Neural crest cell (in vitro differentiated cells): ENCODE data around the gene ALCAM. TPM values are rescaled to one million over a fixed set of nuclear protein-coding genes. Genes with fewer than 3 reads are reported as not detected.

Source experiments
- DNase-seq: peaks from one replicate; pipeline ENCODE4 v3.0.0; 2021; ENCODE audit warnings: low read depth, mixed read lengths, low spot score
- H3K27ac Mint-ChIP-seq: one replicate; pipeline ENCODE4 v1.8.0; 2021; ENCODE audit warnings: mild to moderate bottlenecking, mixed read lengths; ENCODE audit not compliant: unreplicated experiment
- H3K27me3 Mint-ChIP-seq: 2 replicates; pipeline ENCODE4 v1.8.0; 2021; ENCODE audit warnings: low read depth, mild to moderate bottlenecking, mixed read lengths
- H3K36me3 Mint-ChIP-seq: 2 replicates; pipeline ENCODE4 v1.8.0; 2021; ENCODE audit warnings: low read depth, mild to moderate bottlenecking, mixed read lengths
- H3K4me1 Mint-ChIP-seq: 2 replicates; pipeline ENCODE4 v1.8.0; 2021; ENCODE audit warnings: mixed read lengths
- H3K4me3 Mint-ChIP-seq: one replicate; pipeline ENCODE4 v1.8.0; 2021; ENCODE audit warnings: mild to moderate bottlenecking, mixed read lengths
- H3K9me3 Mint-ChIP-seq: 2 replicates; pipeline ENCODE4 v1.8.0; 2021; ENCODE audit warnings: mixed read lengths
- total RNA-seq: library from RNA; stranded (reverse); gene quantifications from 2 replicates; pipeline ENCODE4 v1.2.1, GENCODE V29; 2021
- TF ChIP-seq, protein P1 (sequence below): fragments of 200-600 bp; sonication (generic); conservative IDR thresholded peaks from 2 replicates; pipeline ENCODE4 v1.5.0; 2021; ENCODE audit warnings: antibody characterized with exemption, mild to moderate bottlenecking

ALCAM gene
- total RNA-seq, 1 donor from 2014 or later = 8.7 TPM

DNA sequence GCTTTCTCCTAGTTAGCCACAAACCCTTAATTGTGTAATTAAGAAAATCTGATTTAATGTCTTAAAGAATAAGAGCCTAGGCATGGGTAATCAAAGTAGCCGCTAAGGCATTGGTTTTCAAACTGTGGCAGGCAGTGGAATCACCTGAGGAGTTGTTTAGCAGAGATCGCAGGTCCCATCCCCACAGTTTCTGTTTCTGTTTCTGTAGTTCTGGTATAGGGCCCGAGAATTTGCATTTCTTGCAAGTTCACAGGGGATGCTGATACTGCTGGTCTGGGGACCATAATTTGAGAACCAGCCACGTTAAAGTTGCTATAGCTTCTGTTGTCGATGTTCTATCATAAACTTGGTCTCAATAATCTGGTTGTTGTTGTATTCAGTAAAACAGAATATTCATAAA is 204.3 kb downstream of the ALCAM start:
- Mint-ChIP-seq H3K4me1 (no peaks in the 10 kb centered on the region), H3K9me3 (no peaks in the 10 kb centered on the region), H3K27me3 (no peaks in the 10 kb centered on the region), H3K36me3 (no peaks in the 10 kb centered on the region), H3K4me3 (no peak overlapping the region), H3K27ac (no peak overlapping the region)
- TF ChIP-seq, protein P1, sequence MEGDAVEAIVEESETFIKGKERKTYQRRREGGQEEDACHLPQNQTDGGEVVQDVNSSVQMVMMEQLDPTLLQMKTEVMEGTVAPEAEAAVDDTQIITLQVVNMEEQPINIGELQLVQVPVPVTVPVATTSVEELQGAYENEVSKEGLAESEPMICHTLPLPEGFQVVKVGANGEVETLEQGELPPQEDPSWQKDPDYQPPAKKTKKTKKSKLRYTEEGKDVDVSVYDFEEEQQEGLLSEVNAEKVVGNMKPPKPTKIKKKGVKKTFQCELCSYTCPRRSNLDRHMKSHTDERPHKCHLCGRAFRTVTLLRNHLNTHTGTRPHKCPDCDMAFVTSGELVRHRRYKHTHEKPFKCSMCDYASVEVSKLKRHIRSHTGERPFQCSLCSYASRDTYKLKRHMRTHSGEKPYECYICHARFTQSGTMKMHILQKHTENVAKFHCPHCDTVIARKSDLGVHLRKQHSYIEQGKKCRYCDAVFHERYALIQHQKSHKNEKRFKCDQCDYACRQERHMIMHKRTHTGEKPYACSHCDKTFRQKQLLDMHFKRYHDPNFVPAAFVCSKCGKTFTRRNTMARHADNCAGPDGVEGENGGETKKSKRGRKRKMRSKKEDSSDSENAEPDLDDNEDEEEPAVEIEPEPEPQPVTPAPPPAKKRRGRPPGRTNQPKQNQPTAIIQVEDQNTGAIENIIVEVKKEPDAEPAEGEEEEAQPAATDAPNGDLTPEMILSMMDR = no peak
- DNase-seq = no peak

DNA sequence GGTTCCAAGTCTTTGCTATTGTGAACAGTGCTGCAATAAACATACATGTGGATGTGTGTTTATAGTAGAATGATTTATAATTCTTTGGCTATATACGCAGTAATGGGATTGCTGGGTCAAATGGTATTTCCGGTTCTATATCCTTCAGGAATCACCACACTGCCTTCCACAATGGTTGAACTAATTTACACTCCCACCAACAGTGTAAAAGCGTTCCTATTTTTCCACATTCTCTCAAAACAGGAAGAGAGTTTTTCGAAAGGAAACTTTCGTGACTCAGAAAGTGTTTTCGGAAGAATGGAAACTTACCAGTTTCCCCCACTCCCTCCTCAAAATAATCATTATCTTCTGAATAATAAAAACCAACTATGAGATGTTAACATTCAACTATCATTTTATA is 205.8 kb downstream of the ALCAM start:
- Mint-ChIP-seq H3K27ac (no peak overlapping the region), H3K9me3 (no peaks in the 10 kb centered on the region), H3K4me3 (no peak overlapping the region), H3K4me1 (no peaks in the 10 kb centered on the region), H3K27me3 (no peaks in the 10 kb centered on the region), H3K36me3 (no peaks in the 10 kb centered on the region)
- TF ChIP-seq, protein P1 = no peak
- DNase-seq = no peak

DNA sequence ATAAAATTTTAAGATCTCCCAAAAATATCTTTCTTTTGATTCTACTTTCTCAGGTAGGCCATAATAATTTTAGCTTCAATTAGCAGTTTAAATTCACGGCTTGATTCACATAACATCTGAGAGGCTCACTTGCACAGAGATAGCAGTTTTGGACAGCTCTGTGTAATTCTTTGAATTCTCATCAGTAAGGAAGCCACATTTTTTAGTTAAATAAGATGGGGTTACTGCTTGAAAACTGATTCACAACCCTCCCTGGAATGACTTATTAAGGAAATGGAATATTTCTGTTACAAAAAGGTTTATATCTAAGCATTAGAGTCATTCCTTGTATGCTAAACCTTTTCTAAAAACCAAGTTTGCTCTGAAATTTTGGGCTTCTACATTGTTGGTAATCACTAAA is 212.7 kb downstream of the ALCAM start:
- H3K4me1 Mint-ChIP-seq = no peaks in the 10 kb centered on the region
- H3K9me3 Mint-ChIP-seq = peaks cover 3% of the 10 kb centered on the region
- DNase-seq = no peak
- TF ChIP-seq, protein P1 = no peak
- H3K36me3 Mint-ChIP-seq = no peaks in the 10 kb centered on the region
- no peak overlapping the region for H3K27ac Mint-ChIP-seq
- H3K4me3 Mint-ChIP-seq = no peak overlapping the region
- no peaks in the 10 kb centered on the region for H3K27me3 Mint-ChIP-seq

DNA sequence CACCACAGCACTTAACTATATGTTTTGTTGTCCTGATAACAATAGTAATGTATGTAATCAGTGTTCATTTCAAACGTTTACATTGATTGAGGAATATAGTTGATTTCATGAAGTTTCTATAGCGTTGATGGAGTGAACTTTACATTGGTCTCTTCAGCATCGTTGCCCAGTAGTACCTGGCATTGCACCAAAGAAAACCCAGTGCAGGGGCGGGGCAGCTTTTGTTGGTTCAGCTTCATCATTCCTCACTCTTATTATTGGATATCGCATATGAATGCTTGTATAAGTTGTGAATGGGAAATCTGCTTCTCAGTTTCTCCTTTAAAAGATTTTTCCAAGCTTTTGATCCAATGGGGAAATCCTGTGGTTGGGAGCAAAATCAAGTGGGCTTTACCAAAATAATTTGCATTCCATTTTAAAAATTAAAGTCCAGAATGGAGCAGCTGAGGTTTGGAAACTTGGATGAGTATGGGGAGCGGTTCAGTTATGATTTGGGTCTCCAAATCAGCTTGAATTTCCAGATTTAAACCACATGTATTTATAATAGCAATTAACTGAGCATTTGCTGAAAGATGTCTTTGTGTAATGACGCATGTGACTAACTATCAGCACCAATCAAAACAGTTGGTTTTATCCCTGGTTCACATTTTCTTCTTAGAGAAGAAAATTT is 213.7 kb downstream of the ALCAM start:
- DNase-seq = no peak
- no peaks in the 10 kb centered on the region for H3K4me1 Mint-ChIP-seq
- TF ChIP-seq, protein P1 = no peak
- H3K27ac Mint-ChIP-seq = no peak overlapping the region
- no peaks in the 10 kb centered on the region for H3K36me3 Mint-ChIP-seq
- H3K9me3 Mint-ChIP-seq = peaks cover 3% of the 10 kb centered on the region
- H3K4me3 Mint-ChIP-seq = no peak overlapping the region
- H3K27me3 Mint-ChIP-seq = no peaks in the 10 kb centered on the region

DNA sequence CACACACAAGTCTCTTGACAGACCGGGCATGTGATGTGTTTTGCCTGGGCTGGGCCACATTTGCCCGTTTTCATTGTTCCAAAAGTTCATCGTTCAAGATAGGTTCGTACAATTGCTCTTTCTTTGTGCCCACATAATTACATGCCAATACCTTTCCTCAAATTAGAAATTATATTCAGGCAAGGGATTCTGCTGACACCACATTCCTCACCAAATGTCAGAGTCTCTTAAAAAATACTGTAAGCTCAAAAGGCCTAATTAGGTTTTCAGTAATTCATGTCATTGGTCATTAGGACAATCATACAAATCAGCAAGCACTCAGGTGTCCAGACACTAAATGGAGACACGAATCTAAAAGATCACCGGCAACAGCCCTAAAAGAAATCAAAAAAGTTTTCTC is 215.3 kb downstream of the ALCAM start:
- no peaks in the 10 kb centered on the region for H3K36me3 Mint-ChIP-seq
- peaks cover 3% of the 10 kb centered on the region for H3K9me3 Mint-ChIP-seq
- no peak overlapping the region for H3K4me3 Mint-ChIP-seq
- TF ChIP-seq, protein P1 = no peak
- H3K4me1 Mint-ChIP-seq = no peaks in the 10 kb centered on the region
- H3K27ac Mint-ChIP-seq = no peak overlapping the region
- DNase-seq = no peak
- no peaks in the 10 kb centered on the region for H3K27me3 Mint-ChIP-seq
